ENCODE measurements around the gene ADGRG3. TPM values are rescaled to one million over a fixed set of nuclear protein-coding genes. Genes with fewer than 3 reads are reported as not detected.

Gene ADGRG3
- total RNA-seq, 1 donor from 2014 or later: 7.7 TPM

- DNase-seq: no peak
Measured at GRCh38 chr16:57714047-57714446, 45.9 kb downstream of the ADGRG3 start.

GRCh38 chr16:57720142-57720575 lies 52.1 kb downstream of the ADGRG3 start:
- no peak overlapping the region for H3K4me3 ChIP-seq
- no peaks in the 10 kb centered on the region for H3K9me3 ChIP-seq
- no peaks in the 10 kb centered on the region for H3K4me1 ChIP-seq
- TF ChIP-seq CTCF (IDR thresholded peaks at IDR 0.05): peak; percentile 56
- intact Hi-C loops (cut with DNase I): no loop called here
- ATAC-seq (peak; percentile 73), DNase-seq (no peak)
- H3K36me3 ChIP-seq: no peaks in the 10 kb centered on the region
- peaks cover 2% of the 10 kb centered on the region for H3K27me3 ChIP-seq (ENCODE audit: low read depth)
- no peak overlapping the region for H3K27ac ChIP-seq

More at GRCh38 chr16:57714047-57714446, 45.9 kb downstream of the ADGRG3 start:
- Histone ChIP-seq H3K4me3 (no peak overlapping the region), H3K4me1 (no peaks in the 10 kb centered on the region), H3K9me3 (no peaks in the 10 kb centered on the region), H3K36me3 (no peaks in the 10 kb centered on the region), H3K27me3 (ENCODE audit: low read depth) (peaks cover 8% of the 10 kb centered on the region), H3K27ac (no peak overlapping the region)
- TF ChIP-seq CTCF (IDR thresholded peaks at IDR 0.05): no peak
- intact Hi-C loops (cut with DNase I): no loop called here
- ATAC-seq: no peak

- Histone ChIP-seq H3K9me3 (no peaks in the 10 kb centered on the region), H3K27ac (no peak overlapping the region), H3K4me1 (no peaks in the 10 kb centered on the region), H3K27me3 (ENCODE audit: low read depth) (no peaks in the 10 kb centered on the region), H3K4me3 (no peak overlapping the region), H3K36me3 (no peaks in the 10 kb centered on the region)
- intact Hi-C loops (cut with DNase I): no loop called here
- no peak for ATAC-seq
- no peak for TF ChIP-seq CTCF (IDR thresholded peaks at IDR 0.05)
- DNase-seq: no peak
Measured at GRCh38 chr16:57721356-57722209, 53.5 kb downstream of the ADGRG3 start.

- Histone ChIP-seq H3K36me3 (no peaks in the 10 kb centered on the region), H3K27me3 (ENCODE audit: low read depth) (no peaks in the 10 kb centered on the region), H3K9me3 (no peaks in the 10 kb centered on the region), H3K4me1 (no peaks in the 10 kb centered on the region), H3K27ac (no peak overlapping the region), H3K4me3 (no peak overlapping the region)
- no peak for DNase-seq
- no peak for ATAC-seq
- intact Hi-C loops (cut with DNase I): no loop called here
- no peak for TF ChIP-seq CTCF (IDR thresholded peaks at IDR 0.05)
Measured at GRCh38 chr16:57722210-57722499, 54.0 kb downstream of the ADGRG3 start.

GRCh38 chr16:57722651-57723050 lies 54.5 kb downstream of the ADGRG3 start:
- no peaks in the 10 kb centered on the region for H3K27me3 ChIP-seq (ENCODE audit: low read depth)
- no peak overlapping the region for H3K4me3 ChIP-seq
- intact Hi-C loops (cut with DNase I): no loop called here
- H3K27ac ChIP-seq: no peak overlapping the region
- H3K36me3 ChIP-seq: no peaks in the 10 kb centered on the region
- TF ChIP-seq CTCF (IDR thresholded peaks at IDR 0.05): no peak
- no peaks in the 10 kb centered on the region for H3K4me1 ChIP-seq
- ATAC-seq (no peak), DNase-seq (no peak)
- H3K9me3 ChIP-seq: no peaks in the 10 kb centered on the region
